ENCODE results near the gene NIPA2. TPM values are rescaled to one million over a fixed set of nuclear protein-coding genes. Genes with fewer than 3 reads are reported as not detected.
A peak's percentile ranks its signal among the peaks of the same experiment; 100 is the strongest.

The NIPA2 gene
- total and polyA plus RNA-seq, 4 experiments from 2014 or later: 39.5 to 59.3 (median 46.9) TPM

DNA sequence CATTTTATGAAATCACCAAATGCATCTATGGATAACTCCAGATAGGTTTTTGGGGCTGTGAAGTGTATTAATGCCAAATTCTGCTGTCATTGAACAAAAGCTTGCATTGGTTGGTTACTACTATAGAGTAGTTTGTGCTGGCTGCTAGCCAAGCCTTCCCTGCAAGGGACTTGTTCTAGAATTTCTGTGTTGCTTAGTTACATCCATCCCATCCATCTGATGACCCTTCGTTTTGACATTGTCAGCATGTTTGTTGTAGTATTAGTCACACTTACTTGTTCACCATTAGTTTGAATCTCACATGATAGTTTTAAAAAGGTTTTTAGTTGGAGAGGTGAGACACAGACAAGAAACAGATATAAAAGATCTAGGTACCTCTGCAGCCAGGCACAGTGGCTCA is 7.0 kb upstream of the NIPA2 start:
- H3K9me3 Mint-ChIP-seq: peaks cover 0 to 7% (median 0%) of the 10 kb centered on the region in 8 donors
- intact Hi-C loops (cut with micrococcal nuclease): no loop called here
- no peaks in the 10 kb centered on the region for H3K4me1 Mint-ChIP-seq
- Histone ChIP-seq H3K36me3 (ENCODE audit: insufficient read depth, low read length) (no peaks in the 10 kb centered on the region), H3K4me1 (ENCODE audit: insufficient read depth, low read length) (no peaks in the 10 kb centered on the region), H3K4me3 (ENCODE audit: low read length in 2 of 2) (no peak overlapping the region), H3K27me3 (ENCODE audit: insufficient read depth, low read length) (no peaks in the 10 kb centered on the region), H3K9me3 (ENCODE audit: control insufficient read depth in 1 of 2, low read length in 2 of 2) (no peaks in the 10 kb centered on the region), H3K27ac (ENCODE audit: low read depth, low read length) (no peak overlapping the region)
- no peaks in the 10 kb centered on the region for H3K27me3 Mint-ChIP-seq
- ChIA-PET POLR2A (ENCODE audit: partially characterized antibody) (interaction anchor here (1.8 kb wide), 1 partner anchor 45 kb away, joined by 6 read pairs; the partner anchor contains the start of gene NIPA1), CTCF (ENCODE audit: partially characterized antibody) (no interaction called here)
- H3K27ac Mint-ChIP-seq: no peak overlapping the region
- DNase-seq: no peak
- peaks cover 12 to 13% of the 10 kb centered on the region in 2 donors for H3K36me3 Mint-ChIP-seq
- no peak overlapping the region for H3K4me3 Mint-ChIP-seq

DNA sequence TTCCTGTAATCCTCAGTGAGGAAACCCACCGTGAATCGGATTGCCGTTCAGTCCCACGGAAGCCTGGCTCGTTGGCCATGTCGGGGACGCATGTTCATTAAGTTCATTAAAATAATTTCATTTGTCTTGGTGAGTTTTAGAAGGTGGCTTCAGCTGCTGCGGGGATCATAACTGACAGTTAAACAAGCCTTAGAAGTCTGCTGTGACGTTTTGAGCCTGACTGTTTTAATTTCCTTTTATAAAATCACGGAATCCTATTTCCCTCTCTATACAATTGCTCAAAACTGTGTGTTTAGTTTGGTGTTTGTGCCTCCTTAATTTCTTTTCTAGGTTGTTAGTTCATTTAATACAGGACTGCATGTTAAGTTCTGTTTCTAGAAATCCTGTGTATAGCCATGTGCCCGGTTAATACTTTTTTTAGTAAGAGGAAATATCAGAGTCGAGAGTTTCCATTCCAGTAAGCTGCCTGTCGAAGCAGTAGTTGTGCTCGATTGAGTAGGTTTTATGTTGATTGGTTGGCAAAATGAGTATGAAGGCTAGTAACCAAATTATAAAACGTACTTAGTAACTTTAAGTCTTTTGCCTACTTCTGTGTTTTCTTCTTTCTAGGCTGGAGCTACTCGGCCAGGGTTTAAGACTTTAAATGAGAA is 705 bp downstream of the NIPA2 start:
- Histone ChIP-seq H3K4me1 (ENCODE audit: insufficient read depth, low read length) (peaks cover 25% of the 10 kb centered on the region), H3K4me3 (ENCODE audit: low read length in 2 of 2) (peak overlapping the region; percentile 77 to 85), H3K9me3 (ENCODE audit: control insufficient read depth in 1 of 2, low read length in 2 of 2) (no peaks in the 10 kb centered on the region), H3K36me3 (ENCODE audit: insufficient read depth, low read length) (no peaks in the 10 kb centered on the region), H3K27ac (ENCODE audit: low read depth, low read length) (peak overlapping the region; percentile 96), H3K27me3 (ENCODE audit: insufficient read depth, low read length) (no peaks in the 10 kb centered on the region)
- POLR2A ChIA-PET (ENCODE audit: partially characterized antibody): interaction anchor here (1.3 to 2.8 kb wide), 2 partner anchors 12 to 200 kb away, joined by 5 to 16 read pairs; partner anchors contain the start of gene TUBGCP5
- CTCF ChIA-PET (ENCODE audit: partially characterized antibody): no interaction called here
- Mint-ChIP-seq H3K9me3 (no peaks in the 10 kb centered on the region), H3K4me3 (peak overlapping the region; percentile 91 to 97 (median 94)), H3K27ac (peak overlapping the region; percentile 84 to 98 (median 94)), H3K27me3 (no peaks in the 10 kb centered on the region), H3K4me1 (peaks cover 18 to 46% (median 32%) of the 10 kb centered on the region in 4 donors), H3K36me3 (peaks cover 5 to 18% of the 10 kb centered on the region in 2 donors)
- DNase-seq: peak in 2 of 5 donors; percentile 10 to 13
- intact Hi-C loops (cut with micrococcal nuclease): loop anchor here (2.0 to 5.0 kb wide), 2 partner anchors 42 to 172 kb away; no protein-coding TSS in a partner anchor

DNA sequence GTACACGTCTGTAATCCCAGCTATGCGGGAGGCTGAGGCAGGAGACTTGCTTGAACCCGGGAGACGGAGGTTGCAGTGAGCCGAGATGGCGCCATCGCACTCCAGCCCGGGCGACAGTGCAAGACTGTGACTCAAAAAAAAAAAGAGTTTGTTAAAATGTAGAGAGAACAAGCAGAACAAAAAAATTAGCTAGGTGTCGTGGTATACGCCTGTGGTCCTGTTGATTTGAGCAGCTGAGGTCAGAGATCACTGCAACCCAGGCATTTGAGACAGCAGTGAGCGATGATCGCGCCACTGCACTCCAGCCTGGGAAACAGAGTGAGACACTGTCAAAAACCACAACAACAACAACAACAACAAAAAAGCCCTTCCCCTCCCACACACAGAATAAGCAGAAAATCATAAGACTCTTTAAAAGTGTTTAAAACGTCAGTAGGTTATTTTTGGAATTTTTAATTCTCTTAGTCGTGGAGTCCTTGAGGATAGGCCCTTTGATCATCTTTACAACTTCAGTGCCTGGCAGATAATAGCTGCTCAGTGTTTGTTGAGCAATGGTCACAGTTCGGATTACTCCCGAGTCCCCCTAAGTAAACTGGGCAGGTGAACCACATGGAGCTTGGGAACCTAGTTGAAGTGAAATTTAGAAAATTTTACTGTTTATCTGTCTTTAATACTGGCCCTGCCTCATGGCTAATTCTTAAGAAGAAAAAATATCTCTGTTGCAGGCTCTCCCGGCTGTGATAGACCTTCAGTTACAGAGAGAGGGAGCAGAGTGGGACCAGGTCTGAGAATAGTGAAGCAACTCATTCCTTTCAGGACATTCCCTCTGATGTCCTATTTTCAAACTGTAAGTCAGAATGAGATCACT is 6.2 kb downstream of the NIPA2 start:
- ChIA-PET POLR2A (ENCODE audit: partially characterized antibody) (no interaction called here), CTCF (ENCODE audit: partially characterized antibody) (no interaction called here)
- H3K4me1 Mint-ChIP-seq: peaks cover 34 to 76% (median 48%) of the 10 kb centered on the region in 4 donors
- H3K4me3 ChIP-seq (ENCODE audit: low read length in 2 of 2): no peak overlapping the region
- H3K36me3 Mint-ChIP-seq: peaks cover 22 to 48% of the 10 kb centered on the region in 2 donors
- no peaks in the 10 kb centered on the region for H3K27me3 ChIP-seq (ENCODE audit: insufficient read depth, low read length)
- intact Hi-C loops (cut with micrococcal nuclease): no loop called here
- no peaks in the 10 kb centered on the region for H3K9me3 ChIP-seq (ENCODE audit: control insufficient read depth in 1 of 2, low read length in 2 of 2)
- peaks cover 31% of the 10 kb centered on the region for H3K4me1 ChIP-seq (ENCODE audit: insufficient read depth, low read length)
- H3K36me3 ChIP-seq (ENCODE audit: insufficient read depth, low read length): no peaks in the 10 kb centered on the region
- no peaks in the 10 kb centered on the region for H3K27me3 Mint-ChIP-seq
- DNase-seq: no peak
- H3K27ac ChIP-seq (ENCODE audit: low read depth, low read length): no peak overlapping the region
- no peaks in the 10 kb centered on the region for H3K9me3 Mint-ChIP-seq
- H3K4me3 Mint-ChIP-seq: no peak overlapping the region
- H3K27ac Mint-ChIP-seq: peak overlapping the region in 1 of 7 donors; percentile 29

DNA sequence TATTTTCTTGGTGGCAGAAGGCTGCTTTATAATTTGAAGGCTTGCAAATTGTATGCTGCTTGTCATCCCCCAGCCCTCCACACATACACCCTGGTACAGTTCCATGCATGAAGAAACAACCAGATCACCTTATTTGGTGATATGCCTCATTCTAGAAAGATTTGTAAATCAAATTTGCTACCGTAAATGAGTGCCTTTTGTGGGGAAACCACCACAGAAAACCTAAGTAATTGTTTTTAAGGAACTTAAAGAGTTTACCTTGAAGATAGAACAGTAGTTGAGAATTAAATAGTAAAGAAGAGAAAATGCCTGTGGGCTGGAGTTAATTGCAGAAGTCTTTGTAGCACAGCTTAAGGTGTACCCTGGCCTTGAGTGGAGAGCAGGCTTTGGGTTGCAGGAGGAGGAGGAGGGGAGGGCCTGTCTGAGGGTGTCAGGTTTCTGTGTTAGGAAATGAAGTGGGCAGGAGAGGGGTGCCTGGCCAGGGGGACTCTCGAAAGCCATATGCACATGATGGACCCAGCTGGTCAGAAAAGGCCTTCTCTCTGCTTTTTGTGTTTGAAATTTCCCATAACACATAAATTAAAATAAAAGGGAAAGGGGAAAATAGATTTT is 6.9 kb downstream of the NIPA2 start:
- CTCF ChIA-PET (ENCODE audit: partially characterized antibody): no interaction called here
- H3K4me1 ChIP-seq (ENCODE audit: insufficient read depth, low read length): peaks cover 23% of the 10 kb centered on the region
- H3K27ac ChIP-seq (ENCODE audit: low read depth, low read length): no peak overlapping the region
- H3K36me3 ChIP-seq (ENCODE audit: insufficient read depth, low read length): no peaks in the 10 kb centered on the region
- H3K9me3 ChIP-seq (ENCODE audit: control insufficient read depth in 1 of 2, low read length in 2 of 2): no peaks in the 10 kb centered on the region
- Mint-ChIP-seq H3K4me1 (peaks cover 34 to 76% (median 47%) of the 10 kb centered on the region in 4 donors), H3K27me3 (no peaks in the 10 kb centered on the region), H3K9me3 (no peaks in the 10 kb centered on the region), H3K36me3 (peaks cover 22 to 53% of the 10 kb centered on the region in 2 donors), H3K27ac (peak overlapping the region in 1 of 7 donors; percentile 44), H3K4me3 (peak overlapping the region in 1 of 8 donors; percentile 17)
- intact Hi-C loops (cut with micrococcal nuclease): no loop called here
- H3K27me3 ChIP-seq (ENCODE audit: insufficient read depth, low read length): no peaks in the 10 kb centered on the region
- no peak overlapping the region for H3K4me3 ChIP-seq (ENCODE audit: low read length in 2 of 2)
- no peak for DNase-seq
- POLR2A ChIA-PET (ENCODE audit: partially characterized antibody): no interaction called here

DNA sequence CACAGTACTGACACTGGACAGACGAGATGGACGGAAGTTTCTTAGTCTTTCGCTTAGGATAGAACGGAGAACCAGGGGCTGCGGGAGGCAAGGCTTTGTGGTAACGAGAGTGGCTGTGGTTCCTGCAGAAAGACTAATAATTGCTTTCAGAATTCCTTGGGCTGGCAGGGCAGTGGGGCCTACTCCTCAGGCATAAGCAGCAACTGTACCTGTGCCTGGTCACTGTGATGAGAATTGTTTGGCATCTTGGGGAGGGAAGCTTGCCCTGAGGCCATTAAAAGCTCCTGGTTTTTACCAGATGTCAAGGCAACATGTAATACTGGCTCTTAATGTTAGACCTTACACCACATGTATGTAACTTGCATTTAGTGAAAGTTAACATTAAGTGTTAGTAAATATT is 7.6 kb downstream of the NIPA2 start:
- no peaks in the 10 kb centered on the region for H3K9me3 Mint-ChIP-seq
- H3K4me3 Mint-ChIP-seq: no peak overlapping the region
- ChIA-PET CTCF (ENCODE audit: partially characterized antibody) (no interaction called here), POLR2A (ENCODE audit: partially characterized antibody) (no interaction called here)
- no peak overlapping the region for H3K4me3 ChIP-seq (ENCODE audit: low read length in 2 of 2)
- H3K4me1 ChIP-seq (ENCODE audit: insufficient read depth, low read length): peaks cover 16% of the 10 kb centered on the region
- peak overlapping the region in 2 of 7 donors; percentile 24 to 56 for H3K27ac Mint-ChIP-seq
- intact Hi-C loops (cut with micrococcal nuclease): no loop called here
- H3K9me3 ChIP-seq (ENCODE audit: control insufficient read depth in 1 of 2, low read length in 2 of 2): no peaks in the 10 kb centered on the region
- H3K36me3 ChIP-seq (ENCODE audit: insufficient read depth, low read length): no peaks in the 10 kb centered on the region
- peaks cover 32 to 76% (median 45%) of the 10 kb centered on the region in 4 donors for H3K4me1 Mint-ChIP-seq
- peaks cover 26 to 59% of the 10 kb centered on the region in 2 donors for H3K36me3 Mint-ChIP-seq
- H3K27me3 Mint-ChIP-seq: no peaks in the 10 kb centered on the region
- H3K27ac ChIP-seq (ENCODE audit: low read depth, low read length): no peak overlapping the region
- H3K27me3 ChIP-seq (ENCODE audit: insufficient read depth, low read length): no peaks in the 10 kb centered on the region
- no peak for DNase-seq

DNA sequence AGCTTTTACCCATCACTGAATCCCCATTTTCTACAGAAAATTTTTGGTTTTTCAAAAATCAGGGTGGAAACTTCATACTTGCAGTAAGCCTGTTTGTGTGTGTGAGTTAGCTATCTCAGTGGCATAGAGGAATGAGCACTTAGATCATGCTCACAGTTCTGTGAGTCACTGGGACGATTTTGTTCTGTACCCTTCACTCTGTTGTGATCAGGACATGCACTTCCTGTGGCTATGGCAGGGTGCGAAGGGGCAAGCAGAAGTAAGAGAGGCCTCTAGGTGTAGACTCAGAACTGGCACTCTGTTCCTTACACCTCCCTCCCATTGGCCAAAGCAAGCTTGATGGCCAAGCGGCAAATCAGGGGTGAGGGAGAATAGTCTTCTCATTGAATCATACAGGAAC is 11.6 kb downstream of the NIPA2 start:
- H3K4me1 Mint-ChIP-seq: peaks cover 18 to 46% (median 29%) of the 10 kb centered on the region in 4 donors
- H3K4me3 Mint-ChIP-seq: no peak overlapping the region
- Histone ChIP-seq H3K27ac (ENCODE audit: low read depth, low read length) (no peak overlapping the region), H3K27me3 (ENCODE audit: insufficient read depth, low read length) (no peaks in the 10 kb centered on the region), H3K4me1 (ENCODE audit: insufficient read depth, low read length) (peaks cover 2% of the 10 kb centered on the region), H3K4me3 (ENCODE audit: low read length in 2 of 2) (no peak overlapping the region), H3K9me3 (ENCODE audit: control insufficient read depth in 1 of 2, low read length in 2 of 2) (no peaks in the 10 kb centered on the region), H3K36me3 (ENCODE audit: insufficient read depth, low read length) (peaks cover 13% of the 10 kb centered on the region)
- peaks cover 26 to 61% of the 10 kb centered on the region in 2 donors for H3K36me3 Mint-ChIP-seq
- intact Hi-C loops (cut with micrococcal nuclease): no loop called here
- DNase-seq: no peak
- H3K27me3 Mint-ChIP-seq: no peaks in the 10 kb centered on the region
- peak overlapping the region in 3 of 7 donors; percentile 31 to 74 (median 66) for H3K27ac Mint-ChIP-seq
- ChIA-PET CTCF (ENCODE audit: partially characterized antibody) (no interaction called here), POLR2A (ENCODE audit: partially characterized antibody) (no interaction called here)
- no peaks in the 10 kb centered on the region for H3K9me3 Mint-ChIP-seq

DNA sequence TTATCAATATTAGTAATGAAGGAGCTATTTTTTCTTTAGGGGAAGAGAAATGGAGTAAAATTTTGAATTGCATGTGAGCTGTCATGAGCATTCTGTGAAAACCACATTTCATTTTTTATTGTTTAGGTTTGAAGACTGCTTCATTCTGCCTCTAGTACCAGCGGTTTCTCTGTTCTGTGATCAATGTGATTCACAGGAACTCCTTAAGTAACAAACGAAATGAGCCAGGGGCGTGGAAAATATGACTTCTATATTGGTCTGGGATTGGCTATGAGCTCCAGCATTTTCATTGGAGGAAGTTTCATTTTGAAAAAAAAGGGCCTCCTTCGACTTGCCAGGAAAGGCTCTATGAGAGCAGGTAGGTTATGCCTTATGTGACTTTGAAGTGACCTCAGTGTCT is 13.0 kb downstream of the NIPA2 start:
- H3K4me3 ChIP-seq (ENCODE audit: low read length in 2 of 2): no peak overlapping the region
- ChIA-PET POLR2A (ENCODE audit: partially characterized antibody) (interaction anchor here (1.7 kb wide), 1 partner anchor 13 kb away, joined by 5 read pairs; the partner anchor contains the start of gene NIPA2), CTCF (ENCODE audit: partially characterized antibody) (no interaction called here)
- H3K36me3 ChIP-seq (ENCODE audit: insufficient read depth, low read length): peaks cover 24% of the 10 kb centered on the region
- Mint-ChIP-seq H3K27me3 (no peaks in the 10 kb centered on the region), H3K9me3 (no peaks in the 10 kb centered on the region), H3K4me1 (peaks cover 17 to 32% (median 21%) of the 10 kb centered on the region in 4 donors), H3K36me3 (peaks cover 24 to 58% of the 10 kb centered on the region in 2 donors), H3K4me3 (no peak overlapping the region), H3K27ac (no peak overlapping the region)
- no peak overlapping the region for H3K27ac ChIP-seq (ENCODE audit: low read depth, low read length)
- H3K27me3 ChIP-seq (ENCODE audit: insufficient read depth, low read length): no peaks in the 10 kb centered on the region
- intact Hi-C loops (cut with micrococcal nuclease): no loop called here
- no peak for DNase-seq
- H3K9me3 ChIP-seq (ENCODE audit: control insufficient read depth in 1 of 2, low read length in 2 of 2): no peaks in the 10 kb centered on the region
- H3K4me1 ChIP-seq (ENCODE audit: insufficient read depth, low read length): no peaks in the 10 kb centered on the region

Data from CD4-positive, alpha-beta memory T cell (primary cell).